Measurements from ENCODE around the gene TPRN. TPM values are rescaled to one million over a fixed set of nuclear protein-coding genes. Genes with fewer than 3 reads are reported as not detected.

TPRN gene
- total and polyA plus RNA-seq, 2 experiments from 2014 or later: 6.4 to 29.2 TPM

- no peak for TF ChIP-seq EZH2 (IDR thresholded peaks at IDR 0.05; ENCODE audit: low read depth, unreplicated experiment)
- TF ChIP-seq CREB1 (CRISPR knock-in tag; IDR thresholded peaks at IDR 0.05; ENCODE audit: low read depth): no peak
- no peak for TF ChIP-seq STAT1 (IDR thresholded peaks at IDR 0.05; ENCODE audit: unreplicated experiment)
- TF ChIP-seq NANOG (IDR thresholded peaks at IDR 0.05; ENCODE audit: borderline replicate concordance): no peak
Measured at GRCh38 chr9:137147793-137148160, 52.8 kb downstream of the TPRN start (continued).

- Histone ChIP-seq H3F3A (replicated peaks; ENCODE audit: low read depth) (peaks cover 5% of the 10 kb centered on the region), H3K27me3 (ENCODE audit: insufficient read depth) (no peaks in the 10 kb centered on the region), H2AFZ (no peak overlapping the region), H3K9me2 (ENCODE audit: insufficient read depth) (no peaks in the 10 kb centered on the region), H3K4me1 (ENCODE audit: insufficient read depth) (no peaks in the 10 kb centered on the region), H3K4me2 (no peak overlapping the region), H4K20me1 (replicated peaks; ENCODE audit: insufficient read depth) (no peaks in the 10 kb centered on the region; the same call in 1 of the 2 replicates), H3K27ac (ENCODE audit: low read depth) (no peak overlapping the region), H3K4me3 (no peak overlapping the region), H3K79me2 (replicated peaks; ENCODE audit: insufficient read depth) (no peaks in the 10 kb centered on the region), H3K36me3 (ENCODE audit: insufficient read depth) (no peaks in the 10 kb centered on the region)
- DNase-seq (ENCODE audit: low spot score) (no peak), ATAC-seq (no peak)
- H3K4me1 Mint-ChIP-seq: peaks cover 2% of the 10 kb centered on the region; the same call in 1 of the 3 replicates
- no peak overlapping the region for H3K4me3 Mint-ChIP-seq
- H3K27ac Mint-ChIP-seq: no peak overlapping the region
- H3K27me3 Mint-ChIP-seq (ENCODE audit: insufficient read depth, low read depth, poor library complexity): peaks cover 14% of the 10 kb centered on the region
- H3K36me3 Mint-ChIP-seq (ENCODE audit: low read depth): no peaks in the 10 kb centered on the region
- peaks cover 13% of the 10 kb centered on the region; the same call in 2 of the 3 replicates for H3K9me3 Mint-ChIP-seq
- TF ChIP-seq EZH2 (IDR thresholded peaks at IDR 0.05; ENCODE audit: low read depth, unreplicated experiment): no peak
- no peak for TF ChIP-seq ETS1 (IDR thresholded peaks at IDR 0.05)
- TF ChIP-seq ZNF331 (CRISPR knock-in tag; IDR thresholded peaks at IDR 0.05; ENCODE audit: low read depth): no peak
- no peak for TF ChIP-seq REST (IDR thresholded peaks at IDR 0.05; ENCODE audit: unreplicated experiment)
- no peak for TF ChIP-seq JUNB (IDR thresholded peaks at IDR 0.05; ENCODE audit: unreplicated experiment)
- no peak for TF ChIP-seq CTCF (conservative IDR thresholded peaks at IDR 0.05; ENCODE audit: low read depth in 2 of 2)
- TF ChIP-seq NANOG (IDR thresholded peaks at IDR 0.05; ENCODE audit: borderline replicate concordance): no peak
- no peak for TF ChIP-seq ZNF462 (CRISPR knock-in tag; IDR thresholded peaks at IDR 0.05)
- no peak for TF ChIP-seq EZH2phosphoT487 (IDR thresholded peaks at IDR 0.05; ENCODE audit: unreplicated experiment)
- TF ChIP-seq STAT1 (IDR thresholded peaks at IDR 0.05; ENCODE audit: unreplicated experiment): no peak
- TF ChIP-seq CREB1 (CRISPR knock-in tag; IDR thresholded peaks at IDR 0.05; ENCODE audit: low read depth): no peak
Measured at GRCh38 chr9:137147091-137147792, 53.3 kb downstream of the TPRN start.

All from GM23338 (cell line).